ENCODE measurements around the gene BSN. TPM values are rescaled to one million over a fixed set of nuclear protein-coding genes. Genes with fewer than 3 reads are reported as not detected.
A peak's percentile ranks its signal among the peaks of the same experiment; 100 is the strongest.
"Not testable (repeated sequence)": the region's sequence is repeated elsewhere in the genome, so short reads cannot be mapped to it uniquely, and the experiment has no call there.

BSN gene
- total RNA-seq, 6 experiments from 2014 or later = 0.31 to 0.68 (median 0.50) TPM

- H3K4me3 ChIP-seq; H3K9me3 ChIP-seq; H3K27ac ChIP-seq; H3K27me3 ChIP-seq; intact Hi-C loops (cut with DNase I): not testable (repeated sequence)
- H3K4me1 ChIP-seq = peaks cover 0 to 23% (median 0%) of the 10 kb centered on the region in 4 donors
- peaks cover 0 to 33% (median 13%) of the 10 kb centered on the region in 4 donors for H3K36me3 ChIP-seq
- ATAC-seq = peak in 1 of 4 donors; percentile 0
- WGBS (ENCODE audit: insufficient coverage, low coverage, low lambda C conversion rate, missing lambda C conversion rate) = 78% methylated on average over 14 of the region's 29 CpGs
- DNase-seq = peak in 1 of 3 donors; percentile 75
Observed at GRCh38 chr3:49686346-49686745, 132.1 kb downstream of the BSN start.

- H3K4me1 ChIP-seq = peaks cover 0 to 26% (median 0%) of the 10 kb centered on the region in 4 donors
- H3K27ac ChIP-seq = peak overlapping the region in 1 of 3 donors; percentile 91
Observed at GRCh38 chr3:49686769-49687423, 132.6 kb downstream of the BSN start.

GRCh38 chr3:49687424-49687795, 133.1 kb downstream of the BSN start:
- intact Hi-C loops (cut with DNase I); H3K27me3 ChIP-seq; DNase-seq; ATAC-seq; H3K9me3 ChIP-seq: not testable (repeated sequence)
- no CpG with 5 or more reads among the region's 12 CpGs for WGBS (ENCODE audit: insufficient coverage, low coverage, low lambda C conversion rate, missing lambda C conversion rate)
- Histone ChIP-seq H3K36me3 (peaks cover 0 to 23% (median 12%) of the 10 kb centered on the region in 4 donors), H3K27ac (peak overlapping the region in 1 of 3 donors; percentile 91), H3K4me3 (peak overlapping the region; percentile 99 to 100 (median 100)), H3K4me1 (peaks cover 0 to 26% (median 0%) of the 10 kb centered on the region in 4 donors)

More at GRCh38 chr3:49686769-49687423, 132.6 kb downstream of the BSN start:
- ATAC-seq = peak in 3 of 4 donors; percentile 2 to 5 (median 3)
- WGBS (ENCODE audit: insufficient coverage, low coverage, low lambda C conversion rate, missing lambda C conversion rate) = 27% methylated on average over 3 of the region's 44 CpGs
- Histone ChIP-seq H3K4me3 (peak overlapping the region in 1 of 3 donors; percentile 100), H3K36me3 (peaks cover 0 to 28% (median 13%) of the 10 kb centered on the region in 4 donors)
- peak in 1 of 3 donors; percentile 64 for DNase-seq
- intact Hi-C loops (cut with DNase I); H3K27me3 ChIP-seq; H3K9me3 ChIP-seq: not testable (repeated sequence)

GRCh38 chr3:49688338-49689045, 134.2 kb downstream of the BSN start:
- H3K27me3 ChIP-seq; H3K9me3 ChIP-seq; intact Hi-C loops (cut with DNase I): not testable (repeated sequence)
- peaks cover 0 to 26% (median 0%) of the 10 kb centered on the region in 4 donors for H3K4me1 ChIP-seq
- DNase-seq (peak; percentile 70 to 89 (median 88)), ATAC-seq (peak; percentile 83 to 89 (median 86))
- 20% methylated on average over 2 of the region's 7 CpGs for WGBS (ENCODE audit: insufficient coverage, low coverage, low lambda C conversion rate, missing lambda C conversion rate)
- TF ChIP-seq POLR2A (IDR thresholded peaks at IDR 0.05) = peak; percentile 89
- peak overlapping the region; percentile 99 to 100 (median 100) for H3K4me3 ChIP-seq
- H3K27ac ChIP-seq = peak overlapping the region; percentile 88 to 97 (median 91)
- peaks cover 0 to 13% (median 4%) of the 10 kb centered on the region in 4 donors for H3K36me3 ChIP-seq

- Histone ChIP-seq H3K9me3 (no peaks in the 10 kb centered on the region), H3K4me1 (peaks cover 0 to 26% (median 0%) of the 10 kb centered on the region in 4 donors), H3K36me3 (peaks cover 0 to 7% (median 2%) of the 10 kb centered on the region in 4 donors), H3K27ac (peak within 1 kb of the TSS; percentile 88 to 97 (median 91)), H3K4me3 (peak within 1 kb of the TSS; percentile 99 to 100 (median 100)), H3K27me3 (no peaks in the 10 kb centered on the region)
- ATAC-seq = peak; percentile 66 to 76 (median 72)
- 0% methylated on average over 8 of the region's 66 CpGs for WGBS (ENCODE audit: insufficient coverage, low coverage, low lambda C conversion rate, missing lambda C conversion rate)
- TF ChIP-seq POLR2A (IDR thresholded peaks at IDR 0.05) (no peak), CTCF (IDR thresholded peaks at IDR 0.05) (peak in 3 of 4 donors; percentile 16 to 22 (median 17))
- intact Hi-C loops (cut with DNase I) = no loop called here
- peak; percentile 89 to 91 (median 90) for DNase-seq
Observed at GRCh38 chr3:49689046-49689907, 135.0 kb downstream of the BSN start, which contains the start of the genes MST1 and RNF123. MST1 (minus strand) TSS chr3:49689474; CDS start chr3:49688691, 783 bp downstream. RNF123 (plus strand) TSS chr3:49689557; CDS start chr3:49691166, 1,609 bp downstream.

GRCh38 chr3:49689908-49690624, 135.8 kb downstream of the BSN start:
- DNase-seq; intact Hi-C loops (cut with DNase I); H3K27me3 ChIP-seq; H3K36me3 ChIP-seq; H3K9me3 ChIP-seq; ATAC-seq: not testable (repeated sequence)
- Histone ChIP-seq H3K27ac (peak overlapping the region in 2 of 3 donors; percentile 88 to 91), H3K4me1 (peaks cover 0 to 26% (median 0%) of the 10 kb centered on the region in 4 donors), H3K4me3 (peak overlapping the region; percentile 99 to 100 (median 100))
- WGBS (ENCODE audit: insufficient coverage, low coverage, low lambda C conversion rate, missing lambda C conversion rate) = 9% methylated on average over 14 of the region's 16 CpGs

- not testable (repeated sequence) for H3K4me3 ChIP-seq, DNase-seq
- WGBS (ENCODE audit: insufficient coverage, low coverage, low lambda C conversion rate, missing lambda C conversion rate) = 67% methylated on average over 1 of the region's 3 CpGs
Observed at GRCh38 chr3:49690856-49691255, 136.6 kb downstream of the BSN start.

GRCh38 chr3:49691481-49691880, 137.2 kb downstream of the BSN start:
- intact Hi-C loops (cut with DNase I); H3K27ac ChIP-seq; H3K36me3 ChIP-seq; H3K27me3 ChIP-seq; H3K9me3 ChIP-seq; H3K4me3 ChIP-seq; DNase-seq; ATAC-seq: not testable (repeated sequence)
- H3K4me1 ChIP-seq = peaks cover 0 to 26% (median 0%) of the 10 kb centered on the region in 4 donors
- WGBS (ENCODE audit: insufficient coverage, low coverage, low lambda C conversion rate, missing lambda C conversion rate) = no CpG with 5 or more reads among the region's 3 CpGs

More at GRCh38 chr3:49690856-49691255, 136.6 kb downstream of the BSN start:
- H3K9me3 ChIP-seq; H3K36me3 ChIP-seq; ATAC-seq; H3K27ac ChIP-seq; intact Hi-C loops (cut with DNase I); H3K27me3 ChIP-seq: not testable (repeated sequence)
- H3K4me1 ChIP-seq = peaks cover 0 to 26% (median 0%) of the 10 kb centered on the region in 4 donors

All from right lobe of liver (tissue), 6 donors.